WTC11 (cell line): ENCODE measurements around the gene MDFIC. TPM values are rescaled to one million over a fixed set of nuclear protein-coding genes. Genes with fewer than 3 reads are reported as not detected.

ENCODE experiments used
- ATAC-seq: fragments of 200-7000 bp; cut with Tn5 transposase; 2 replicates; pipeline ENCODE4 v1.10.0; 2021; ENCODE audit warnings: mild to moderate bottlenecking, moderate library complexity
- Bru-seq: library from RNA; stranded (reverse); fragments of 400-500 nt; gene quantifications from one replicate; lab custom pipeline; 2021; lab: Mats Ljungman, UMichigan
- CTCF ChIA-PET: fragments of 300-600 bp; sonication (Branson Sonifier 250); formaldehyde crosslinking; loops from one replicate; lab custom pipeline; 2021; ENCODE audit warnings: antibody characterized with exemption; lab: Charles Lee
- POLR2A ChIA-PET: fragments of 350-600 bp; sonication (Branson Sonifier 250); formaldehyde crosslinking; loops from one replicate; lab custom pipeline; 2021; ENCODE audit warnings: antibody characterized with exemption; lab: Charles Lee
- DNase-seq: peaks from one replicate; pipeline ENCODE4 v3.0.0; 2021; ENCODE audit warnings: low spot score
- H3K27ac Mint-ChIP-seq: 2 replicates; pipeline ENCODE4 v1.8.0; 2021; ENCODE audit warnings: mixed read lengths
- H3K27me3 Mint-ChIP-seq: 2 replicates; pipeline ENCODE4 v1.8.0; 2021; ENCODE audit warnings: low read depth, mild to moderate bottlenecking, moderate library complexity, mixed read lengths
- H3K36me3 Mint-ChIP-seq: 2 replicates; pipeline ENCODE4 v1.8.0; 2021; ENCODE audit warnings: mixed read lengths
- H3K4me1 Mint-ChIP-seq: 2 replicates; pipeline ENCODE4 v1.8.0; 2022; ENCODE audit warnings: mixed read lengths
- H3K4me3 Mint-ChIP-seq: 2 replicates; pipeline ENCODE4 v1.8.0; 2021; ENCODE audit warnings: mild to moderate bottlenecking, moderate library complexity, mixed read lengths
- H3K9me3 Mint-ChIP-seq: 2 replicates; pipeline ENCODE4 v1.8.0; 2021; ENCODE audit warnings: mixed read lengths
- CREM ChIP-seq: sonication (generic); formaldehyde crosslinking; IDR thresholded peaks from 2 replicates; pipeline ENCODE4 v1.8.1; 2022; ENCODE audit warnings: mild to moderate bottlenecking, missing genetic modification reagents, moderate library complexity
- MYBL2 ChIP-seq: sonication (generic); formaldehyde crosslinking; IDR thresholded peaks from 2 replicates; pipeline ENCODE4 v1.8.1; 2023; ENCODE audit warnings: mild to moderate bottlenecking, moderate library complexity, missing genetic modification reagents
- SMAD3 ChIP-seq: sonication (generic); formaldehyde crosslinking; IDR thresholded peaks from 2 replicates; pipeline ENCODE4 v1.8.0; 2022; ENCODE audit warnings: missing genetic modification reagents, mild to moderate bottlenecking, borderline replicate concordance
- SP1 ChIP-seq: sonication (generic); formaldehyde crosslinking; conservative IDR thresholded peaks from 2 replicates; pipeline ENCODE4 v1.8.1; 2022; ENCODE audit warnings: missing genetic modification reagents
- ZNF232 ChIP-seq: sonication (generic); formaldehyde crosslinking; IDR thresholded peaks from 2 replicates; pipeline ENCODE4 v1.8.0; 2022; ENCODE audit warnings: mild to moderate bottlenecking, missing genetic modification reagents
- ZNF317 ChIP-seq: sonication (generic); formaldehyde crosslinking; IDR thresholded peaks from 2 replicates; pipeline ENCODE4 v1.8.1; 2023; ENCODE audit warnings: low read depth, mild to moderate bottlenecking, moderate library complexity, missing genetic modification reagents, borderline replicate concordance
- long read RNA-seq, 3 experiments: library from RNA in 1 of 3; library from capped mRNA in 1 of 3; library from polyadenylated mRNA in 1 of 3; unstranded in 2 of 3; stranded (forward) in 1 of 3; transcript quantifications; one replicate each; pipeline ENCODE4 v2.0.0, GENCODE V29; 2021
- total RNA-seq: library from RNA; stranded (reverse); gene quantifications from 3 replicates; pipeline ENCODE4 v1.2.3, GENCODE V29; 2021
- TF ChIP-seq, protein P1 (sequence below): sonication (generic); formaldehyde crosslinking; IDR thresholded peaks from 2 replicates; pipeline ENCODE4 v1.8.0; 2022; ENCODE audit warnings: mild to moderate bottlenecking, missing genetic modification reagents
- TF ChIP-seq, protein P2 (sequence below): sonication (generic); formaldehyde crosslinking; IDR thresholded peaks from 2 replicates; pipeline ENCODE4 v1.8.1; 2022; ENCODE audit warnings: mild to moderate bottlenecking, moderate library complexity, missing genetic modification reagents
- TF ChIP-seq, protein P3 (sequence below): sonication (generic); formaldehyde crosslinking; IDR thresholded peaks from 2 replicates; pipeline ENCODE4 v1.8.1; 2023; ENCODE audit warnings: mild to moderate bottlenecking, moderate library complexity, missing genetic modification reagents
- TF ChIP-seq, protein P4 (sequence below): sonication (generic); formaldehyde crosslinking; IDR thresholded peaks from 2 replicates; pipeline ENCODE4 v1.8.1; 2022; ENCODE audit warnings: low read depth, missing genetic modification reagents, borderline replicate concordance
- TF ChIP-seq, protein P5 (sequence below): sonication (generic); formaldehyde crosslinking; IDR thresholded peaks from 2 replicates; pipeline ENCODE4 v1.8.1; 2023; ENCODE audit warnings: mild to moderate bottlenecking, missing genetic modification reagents, borderline replicate concordance

Gene MDFIC, protein sequence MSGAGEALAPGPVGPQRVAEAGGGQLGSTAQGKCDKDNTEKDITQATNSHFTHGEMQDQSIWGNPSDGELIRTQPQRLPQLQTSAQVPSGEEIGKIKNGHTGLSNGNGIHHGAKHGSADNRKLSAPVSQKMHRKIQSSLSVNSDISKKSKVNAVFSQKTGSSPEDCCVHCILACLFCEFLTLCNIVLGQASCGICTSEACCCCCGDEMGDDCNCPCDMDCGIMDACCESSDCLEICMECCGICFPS
- total RNA-seq (7.4 to 8.4 TPM (median 8.3 TPM) in 3 replicates), Bru-seq, nascent RNA (percentile 60 among the genes with signal in this experiment)
- long read RNA-seq, experiment 1, full-length matches to known transcripts: 37 of 59 reads
- long read RNA-seq, experiment 1, partial matches to known transcripts: 7 of 59 reads
- long read RNA-seq, experiment 1, other reads (novel, unspliced or antisense): 15 of 59 reads
- long read RNA-seq, experiment 2, full-length matches to known transcripts: 6 of 13 reads
- long read RNA-seq, experiment 2, partial matches to known transcripts: 1 of 13 reads
- long read RNA-seq, experiment 2, other reads (novel, unspliced or antisense): 6 of 13 reads
- long read RNA-seq, experiment 3: 0 reads

DNA sequence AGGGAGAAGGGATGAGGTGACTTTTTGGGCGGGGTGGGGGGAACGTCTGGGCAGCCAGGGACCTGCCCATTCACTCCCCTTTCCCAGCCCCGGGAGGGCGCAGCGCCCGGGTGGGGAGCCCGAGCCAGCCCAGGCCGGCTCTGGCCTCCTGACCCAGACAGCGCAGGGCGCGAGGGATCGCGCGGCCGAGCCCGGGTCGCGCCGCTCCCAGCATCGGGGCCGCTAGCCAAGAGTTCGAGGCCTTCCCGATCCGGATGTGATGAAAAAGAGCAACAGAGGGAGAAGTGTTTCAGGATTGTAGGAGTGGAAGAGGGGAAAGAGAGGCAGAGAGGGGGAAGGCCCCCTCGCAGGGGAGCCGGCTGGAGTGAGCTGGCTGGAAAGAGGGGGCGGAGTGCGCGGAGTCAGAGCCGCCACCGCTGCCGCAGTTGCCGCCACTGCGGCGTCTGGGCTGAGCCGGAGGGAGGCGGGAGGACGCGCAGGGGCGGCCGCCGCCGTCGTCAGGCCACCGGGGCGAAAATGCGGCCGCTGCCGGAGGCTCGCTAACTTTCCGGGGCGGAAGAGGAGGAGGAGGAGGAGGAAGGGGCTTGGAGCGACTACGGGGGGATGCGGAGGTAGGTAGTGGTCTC is at the start of gene MDFIC:
TSS of gene MDFIC (plus strand) at position 69 of the 626 bp plus-strand sequence. CDS start 940 bp downstream, outside the sequence.
- POLR2A ChIA-PET: no interaction called here
- H3K4me3 Mint-ChIP-seq: peak within 1 kb of the TSS; percentile 95

More for the DNA sequence above, at the start of gene MDFIC:
- Mint-ChIP-seq H3K27me3 (peaks cover 10% of the 10 kb centered on the region), H3K27ac (peak within 1 kb of the TSS; percentile 94), H3K4me1 (peaks cover 32% of the 10 kb centered on the region), H3K36me3 (no peaks in the 10 kb centered on the region), H3K9me3 (no peaks in the 10 kb centered on the region)
- peak; percentile 70 for DNase-seq
- peak; percentile 84 for ATAC-seq
- TF ChIP-seq, protein P1, sequence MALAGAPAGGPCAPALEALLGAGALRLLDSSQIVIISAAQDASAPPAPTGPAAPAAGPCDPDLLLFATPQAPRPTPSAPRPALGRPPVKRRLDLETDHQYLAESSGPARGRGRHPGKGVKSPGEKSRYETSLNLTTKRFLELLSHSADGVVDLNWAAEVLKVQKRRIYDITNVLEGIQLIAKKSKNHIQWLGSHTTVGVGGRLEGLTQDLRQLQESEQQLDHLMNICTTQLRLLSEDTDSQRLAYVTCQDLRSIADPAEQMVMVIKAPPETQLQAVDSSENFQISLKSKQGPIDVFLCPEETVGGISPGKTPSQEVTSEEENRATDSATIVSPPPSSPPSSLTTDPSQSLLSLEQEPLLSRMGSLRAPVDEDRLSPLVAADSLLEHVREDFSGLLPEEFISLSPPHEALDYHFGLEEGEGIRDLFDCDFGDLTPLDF: no peak
- TF ChIP-seq, protein P2, sequence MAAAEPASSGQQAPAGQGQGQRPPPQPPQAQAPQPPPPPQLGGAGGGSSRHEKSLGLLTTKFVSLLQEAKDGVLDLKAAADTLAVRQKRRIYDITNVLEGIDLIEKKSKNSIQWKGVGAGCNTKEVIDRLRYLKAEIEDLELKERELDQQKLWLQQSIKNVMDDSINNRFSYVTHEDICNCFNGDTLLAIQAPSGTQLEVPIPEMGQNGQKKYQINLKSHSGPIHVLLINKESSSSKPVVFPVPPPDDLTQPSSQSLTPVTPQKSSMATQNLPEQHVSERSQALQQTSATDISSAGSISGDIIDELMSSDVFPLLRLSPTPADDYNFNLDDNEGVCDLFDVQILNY (CRISPR knock-in tag): 0 out of 2 replicates have a peak, but pooled peaks have one; percentile 25
- TF ChIP-seq, protein P3, sequence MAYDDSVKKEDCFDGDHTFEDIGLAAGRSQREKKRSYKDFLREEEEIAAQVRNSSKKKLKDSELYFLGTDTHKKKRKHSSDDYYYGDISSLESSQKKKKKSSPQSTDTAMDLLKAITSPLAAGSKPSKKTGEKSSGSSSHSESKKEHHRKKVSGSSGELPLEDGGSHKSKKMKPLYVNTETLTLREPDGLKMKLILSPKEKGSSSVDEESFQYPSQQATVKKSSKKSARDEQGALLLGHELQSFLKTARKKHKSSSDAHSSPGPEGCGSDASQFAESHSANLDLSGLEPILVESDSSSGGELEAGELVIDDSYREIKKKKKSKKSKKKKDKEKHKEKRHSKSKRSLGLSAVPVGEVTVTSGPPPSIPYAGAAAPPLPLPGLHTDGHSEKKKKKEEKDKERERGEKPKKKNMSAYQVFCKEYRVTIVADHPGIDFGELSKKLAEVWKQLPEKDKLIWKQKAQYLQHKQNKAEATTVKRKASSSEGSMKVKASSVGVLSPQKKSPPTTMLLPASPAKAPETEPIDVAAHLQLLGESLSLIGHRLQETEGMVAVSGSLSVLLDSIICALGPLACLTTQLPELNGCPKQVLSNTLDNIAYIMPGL: peak; percentile 72; the same call in 1 of the 2 replicates
- TF ChIP-seq MYBL2 (CRISPR knock-in tag) (no peak; the same call in 1 of the 2 replicates), SMAD3 (CRISPR knock-in tag) (peak; percentile 36; the same call in 1 of the 2 replicates), ZNF232 (CRISPR knock-in tag) (0 out of 2 replicates have a peak, but pooled peaks have one; percentile 8), ZNF317 (CRISPR knock-in tag) (no peak), SP1 (peak; percentile 12; the same call in 1 of the 2 replicates), CREM (CRISPR knock-in tag) (no peak; the same call in 1 of the 2 replicates)
- TF ChIP-seq, protein P4, sequence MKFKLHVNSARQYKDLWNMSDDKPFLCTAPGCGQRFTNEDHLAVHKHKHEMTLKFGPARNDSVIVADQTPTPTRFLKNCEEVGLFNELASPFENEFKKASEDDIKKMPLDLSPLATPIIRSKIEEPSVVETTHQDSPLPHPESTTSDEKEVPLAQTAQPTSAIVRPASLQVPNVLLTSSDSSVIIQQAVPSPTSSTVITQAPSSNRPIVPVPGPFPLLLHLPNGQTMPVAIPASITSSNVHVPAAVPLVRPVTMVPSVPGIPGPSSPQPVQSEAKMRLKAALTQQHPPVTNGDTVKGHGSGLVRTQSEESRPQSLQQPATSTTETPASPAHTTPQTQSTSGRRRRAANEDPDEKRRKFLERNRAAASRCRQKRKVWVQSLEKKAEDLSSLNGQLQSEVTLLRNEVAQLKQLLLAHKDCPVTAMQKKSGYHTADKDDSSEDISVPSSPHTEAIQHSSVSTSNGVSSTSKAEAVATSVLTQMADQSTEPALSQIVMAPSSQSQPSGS: no peak
- TF ChIP-seq, protein P5, sequence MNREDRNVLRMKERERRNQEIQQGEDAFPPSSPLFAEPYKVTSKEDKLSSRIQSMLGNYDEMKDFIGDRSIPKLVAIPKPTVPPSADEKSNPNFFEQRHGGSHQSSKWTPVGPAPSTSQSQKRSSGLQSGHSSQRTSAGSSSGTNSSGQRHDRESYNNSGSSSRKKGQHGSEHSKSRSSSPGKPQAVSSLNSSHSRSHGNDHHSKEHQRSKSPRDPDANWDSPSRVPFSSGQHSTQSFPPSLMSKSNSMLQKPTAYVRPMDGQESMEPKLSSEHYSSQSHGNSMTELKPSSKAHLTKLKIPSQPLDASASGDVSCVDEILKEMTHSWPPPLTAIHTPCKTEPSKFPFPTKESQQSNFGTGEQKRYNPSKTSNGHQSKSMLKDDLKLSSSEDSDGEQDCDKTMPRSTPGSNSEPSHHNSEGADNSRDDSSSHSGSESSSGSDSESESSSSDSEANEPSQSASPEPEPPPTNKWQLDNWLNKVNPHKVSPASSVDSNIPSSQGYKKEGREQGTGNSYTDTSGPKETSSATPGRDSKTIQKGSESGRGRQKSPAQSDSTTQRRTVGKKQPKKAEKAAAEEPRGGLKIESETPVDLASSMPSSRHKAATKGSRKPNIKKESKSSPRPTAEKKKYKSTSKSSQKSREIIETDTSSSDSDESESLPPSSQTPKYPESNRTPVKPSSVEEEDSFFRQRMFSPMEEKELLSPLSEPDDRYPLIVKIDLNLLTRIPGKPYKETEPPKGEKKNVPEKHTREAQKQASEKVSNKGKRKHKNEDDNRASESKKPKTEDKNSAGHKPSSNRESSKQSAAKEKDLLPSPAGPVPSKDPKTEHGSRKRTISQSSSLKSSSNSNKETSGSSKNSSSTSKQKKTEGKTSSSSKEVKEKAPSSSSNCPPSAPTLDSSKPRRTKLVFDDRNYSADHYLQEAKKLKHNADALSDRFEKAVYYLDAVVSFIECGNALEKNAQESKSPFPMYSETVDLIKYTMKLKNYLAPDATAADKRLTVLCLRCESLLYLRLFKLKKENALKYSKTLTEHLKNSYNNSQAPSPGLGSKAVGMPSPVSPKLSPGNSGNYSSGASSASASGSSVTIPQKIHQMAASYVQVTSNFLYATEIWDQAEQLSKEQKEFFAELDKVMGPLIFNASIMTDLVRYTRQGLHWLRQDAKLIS: 0 out of 2 replicates have a peak, but pooled peaks have one; percentile 24
- TF ChIP-seq, all 79 proteins: peak for 6
- CTCF ChIA-PET: no interaction called here
